K562 (cell line): ENCODE measurements around the gene MED15. TPM values are rescaled to one million over a fixed set of nuclear protein-coding genes. Genes with fewer than 3 reads are reported as not detected.

Experiments used
- BRF2 ChIP-seq: IDR thresholded peaks from 3 replicates; pipeline ENCODE4 v1.6.1; 2011; ENCODE audit warnings: borderline replicate concordance, mild to moderate bottlenecking; ENCODE audit not compliant: insufficient read length, insufficient read depth
- GABPB1 ChIP-seq: sonication (generic); formaldehyde crosslinking; IDR thresholded peaks from 2 replicates; pipeline ENCODE4 v1.8.0; 2022; ENCODE audit warnings: mild to moderate bottlenecking, missing genetic modification reagents
- RB1 ChIP-seq: fragments of 450-650 bp; IDR thresholded peaks from 2 replicates; pipeline ENCODE4 v1.6.1; 2017; ENCODE audit warnings: low read depth, mild to moderate bottlenecking
- ZBTB1 ChIP-seq: sonication (generic); formaldehyde crosslinking; IDR thresholded peaks from 2 replicates; pipeline ENCODE4 v1.8.1; 2023; ENCODE audit warnings: missing genetic modification reagents, low read depth, mild to moderate bottlenecking, borderline replicate concordance
- ZBTB7A ChIP-seq: IDR thresholded peaks from 2 replicates; pipeline ENCODE4 v1.6.1; 2011; ENCODE audit warnings: low read depth, mild to moderate bottlenecking, low read length, moderate library complexity, borderline replicate concordance; ENCODE audit not compliant: control insufficient read depth
- ZNF431 ChIP-seq: sonication (generic); formaldehyde crosslinking; IDR thresholded peaks from 2 replicates; pipeline ENCODE4 v1.8.0; 2022; ENCODE audit warnings: mild to moderate bottlenecking, missing genetic modification reagents
- ZNF512 ChIP-seq: IDR thresholded peaks from 2 replicates; pipeline ENCODE4 v1.6.1; 2016; ENCODE audit warnings: missing genetic modification characterization, missing compliant biosample characterization
- ZNF592 ChIP-seq: fragments of 450-650 bp; IDR thresholded peaks from 2 replicates; pipeline ENCODE4 v1.6.1; 2017; ENCODE audit warnings: antibody characterized with exemption, mild to moderate bottlenecking
- ZSCAN32 ChIP-seq: fragments of 450-650 bp; formaldehyde crosslinking; IDR thresholded peaks from 2 replicates; pipeline ENCODE4 v1.4.0; 2020; ENCODE audit warnings: mild to moderate bottlenecking, moderate library complexity
- polyA plus RNA-seq, 8 experiments: library from polyadenylated mRNA; depleted of rRNA in 4 of 8; stranded (reverse) in 5 of 8; unstranded in 3 of 8; fragments of >200 nt; fragmentation: Nextera tagmentation in 2 of 8; fragmentation: Illumina TruSeq in 1 of 8; extraction: Ambion mirVana in 2 of 8; extraction: Trizol in 1 of 8; gene quantifications; 2 replicates each; pipeline versions ENCODE4 v1.2.1 to v1.2.3, GENCODE V29; 2011 to 2014; ENCODE audit warnings: inconsistent platforms in 1 of 8, missing spikeins in 1 of 8
- total RNA-seq, 7 experiments: library from RNA; depleted of rRNA in 6 of 7; stranded (reverse); fragments of >200 nt in 6 of 7; fragmentation: Illumina TruSeq in 2 of 7; extraction: Trizol in 2 of 7; gene quantifications; 2 replicates each; pipeline versions ENCODE4 v1.2.1 to v1.2.3, GENCODE V29; 2011 to 2021; ENCODE audit warnings: low replicate concordance in 1 of 7
- TF ChIP-seq, protein P1 (sequence below): fragments of 250-450 bp; sonication (Bioruptor Pico); IDR thresholded peaks from 2 replicates; pipeline ENCODE4 v1.4.0; 2020; ENCODE audit warnings: mild to moderate bottlenecking
- TF ChIP-seq, protein P2 (sequence below): fragments of 450-650 bp; IDR thresholded peaks from 2 replicates; pipeline ENCODE4 v1.6.1; 2016
- TF ChIP-seq, protein P3 (sequence below): sonication (generic); formaldehyde crosslinking; IDR thresholded peaks from 2 replicates; pipeline ENCODE4 v1.8.0; 2022; ENCODE audit warnings: mild to moderate bottlenecking, missing genetic modification reagents
- TF ChIP-seq, protein P4 (sequence below): sonication (generic); formaldehyde crosslinking; IDR thresholded peaks from 2 replicates; pipeline ENCODE4 v1.8.0; 2022; ENCODE audit warnings: mild to moderate bottlenecking, missing genetic modification reagents
- TF ChIP-seq, protein P5 (sequence below): fragments of 450-650 bp; IDR thresholded peaks from 2 replicates; pipeline ENCODE4 v1.6.1; 2014; ENCODE audit warnings: low read depth, mild to moderate bottlenecking, moderate library complexity, borderline replicate concordance

The MED15 gene
- total and polyA plus RNA-seq, 9 of the 15 experiments (the other 6 are each of a cell fraction or from before 2014, with no cell fraction given) = 4.0 to 271 (median 60.1) TPM

- no peak for TF ChIP-seq ZNF592
- TF ChIP-seq ZBTB7A = 0 out of 2 replicates have a peak, but pooled peaks have one; percentile 13
- TF ChIP-seq, protein P1, sequence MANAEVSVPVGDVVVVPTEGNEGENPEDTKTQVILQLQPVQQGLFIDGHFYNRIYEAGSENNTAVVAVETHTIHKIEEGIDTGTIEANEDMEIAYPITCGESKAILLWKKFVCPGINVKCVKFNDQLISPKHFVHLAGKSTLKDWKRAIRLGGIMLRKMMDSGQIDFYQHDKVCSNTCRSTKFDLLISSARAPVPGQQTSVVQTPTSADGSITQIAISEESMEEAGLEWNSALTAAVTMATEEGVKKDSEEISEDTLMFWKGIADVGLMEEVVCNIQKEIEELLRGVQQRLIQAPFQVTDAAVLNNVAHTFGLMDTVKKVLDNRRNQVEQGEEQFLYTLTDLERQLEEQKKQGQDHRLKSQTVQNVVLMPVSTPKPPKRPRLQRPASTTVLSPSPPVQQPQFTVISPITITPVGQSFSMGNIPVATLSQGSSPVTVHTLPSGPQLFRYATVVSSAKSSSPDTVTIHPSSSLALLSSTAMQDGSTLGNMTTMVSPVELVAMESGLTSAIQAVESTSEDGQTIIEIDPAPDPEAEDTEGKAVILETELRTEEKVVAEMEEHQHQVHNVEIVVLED (CRISPR knock-in tag) = no peak
- 0 out of 2 replicates have a peak, but pooled peaks have one; percentile 16 for TF ChIP-seq ZBTB1
- TF ChIP-seq, protein P2, sequence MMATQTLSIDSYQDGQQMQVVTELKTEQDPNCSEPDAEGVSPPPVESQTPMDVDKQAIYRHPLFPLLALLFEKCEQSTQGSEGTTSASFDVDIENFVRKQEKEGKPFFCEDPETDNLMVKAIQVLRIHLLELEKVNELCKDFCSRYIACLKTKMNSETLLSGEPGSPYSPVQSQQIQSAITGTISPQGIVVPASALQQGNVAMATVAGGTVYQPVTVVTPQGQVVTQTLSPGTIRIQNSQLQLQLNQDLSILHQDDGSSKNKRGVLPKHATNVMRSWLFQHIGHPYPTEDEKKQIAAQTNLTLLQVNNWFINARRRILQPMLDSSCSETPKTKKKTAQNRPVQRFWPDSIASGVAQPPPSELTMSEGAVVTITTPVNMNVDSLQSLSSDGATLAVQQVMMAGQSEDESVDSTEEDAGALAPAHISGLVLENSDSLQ = no peak
- TF ChIP-seq, protein P3, sequence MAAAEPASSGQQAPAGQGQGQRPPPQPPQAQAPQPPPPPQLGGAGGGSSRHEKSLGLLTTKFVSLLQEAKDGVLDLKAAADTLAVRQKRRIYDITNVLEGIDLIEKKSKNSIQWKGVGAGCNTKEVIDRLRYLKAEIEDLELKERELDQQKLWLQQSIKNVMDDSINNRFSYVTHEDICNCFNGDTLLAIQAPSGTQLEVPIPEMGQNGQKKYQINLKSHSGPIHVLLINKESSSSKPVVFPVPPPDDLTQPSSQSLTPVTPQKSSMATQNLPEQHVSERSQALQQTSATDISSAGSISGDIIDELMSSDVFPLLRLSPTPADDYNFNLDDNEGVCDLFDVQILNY (CRISPR knock-in tag) = no peak
- TF ChIP-seq RB1 = no peak
- TF ChIP-seq ZNF431 (CRISPR knock-in tag) = no peak
- TF ChIP-seq ZSCAN32 (CRISPR knock-in tag) = no peak
- no peak for TF ChIP-seq ZNF512 (tag)
- TF ChIP-seq BRF2 = no peak
- TF ChIP-seq, protein P4, sequence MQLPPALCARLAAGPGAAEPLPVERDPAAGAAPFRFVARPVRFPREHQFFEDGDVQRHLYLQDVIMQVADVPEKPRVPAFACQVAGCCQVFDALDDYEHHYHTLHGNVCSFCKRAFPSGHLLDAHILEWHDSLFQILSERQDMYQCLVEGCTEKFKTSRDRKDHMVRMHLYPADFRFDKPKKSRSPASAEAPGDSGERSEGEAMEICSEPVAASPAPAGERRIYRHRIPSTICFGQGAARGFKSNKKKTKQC (CRISPR knock-in tag) = 0 out of 2 replicates have a peak, but pooled peaks have one; percentile 52
- TF ChIP-seq GABPB1 = peak; percentile 20; the same call in 1 of the 2 replicates
- TF ChIP-seq, protein P5, sequence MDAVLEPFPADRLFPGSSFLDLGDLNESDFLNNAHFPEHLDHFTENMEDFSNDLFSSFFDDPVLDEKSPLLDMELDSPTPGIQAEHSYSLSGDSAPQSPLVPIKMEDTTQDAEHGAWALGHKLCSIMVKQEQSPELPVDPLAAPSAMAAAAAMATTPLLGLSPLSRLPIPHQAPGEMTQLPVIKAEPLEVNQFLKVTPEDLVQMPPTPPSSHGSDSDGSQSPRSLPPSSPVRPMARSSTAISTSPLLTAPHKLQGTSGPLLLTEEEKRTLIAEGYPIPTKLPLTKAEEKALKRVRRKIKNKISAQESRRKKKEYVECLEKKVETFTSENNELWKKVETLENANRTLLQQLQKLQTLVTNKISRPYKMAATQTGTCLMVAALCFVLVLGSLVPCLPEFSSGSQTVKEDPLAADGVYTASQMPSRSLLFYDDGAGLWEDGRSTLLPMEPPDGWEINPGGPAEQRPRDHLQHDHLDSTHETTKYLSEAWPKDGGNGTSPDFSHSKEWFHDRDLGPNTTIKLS = no peak
Measured at GRCh38 chr22:20591295-20591645, 83.9 kb downstream of the MED15 start (continued).
